Measurements from ENCODE around the gene TGFB3. TPM values are rescaled to one million over a fixed set of nuclear protein-coding genes. Genes with fewer than 3 reads are reported as not detected.

Gene TGFB3
- total RNA-seq, 1 experiment from 2014 or later, result 12.8 TPM

GRCh38 chr14:75913183-75913582 lies 68.6 kb downstream of the TGFB3 start:
- intact Hi-C loops (cut with micrococcal nuclease; ENCODE audit: unreplicated experiment), result no loop called here
- CTCF ChIA-PET, result no interaction called here
- Histone ChIP-seq H3K27me3 (replicated peaks; ENCODE audit: insufficient read depth, low read depth, low read length, poor library complexity) (no peaks in the 10 kb centered on the region), H3K4me3 (ENCODE audit: low read depth, low read length, poor library complexity, severe bottlenecking) (no peak overlapping the region), H3K36me3 (ENCODE audit: insufficient read depth, low read length, poor library complexity, severe bottlenecking) (no peaks in the 10 kb centered on the region), H3K4me1 (ENCODE audit: insufficient read depth, low read length, poor library complexity, severe bottlenecking) (no peaks in the 10 kb centered on the region), H3K27ac (ENCODE audit: low read depth, low read length, poor library complexity, severe bottlenecking) (no peak overlapping the region), H3K9me3 (ENCODE audit: low read depth, low read length, poor library complexity, severe bottlenecking) (no peaks in the 10 kb centered on the region)
- BruUV-seq (replicated peaks), result no TSS peak
- DNase-seq (ENCODE audit: low spot score), result no peak
- POLR2A ChIA-PET (ENCODE audit: low non-redundant PET), result no interaction called here
- no peak for TF ChIP-seq CTCF (conservative IDR thresholded peaks at IDR 0.05; ENCODE audit: low read depth, low read length)
- no peak for TF ChIP-seq EZH2 (IDR thresholded peaks at IDR 0.05; ENCODE audit: borderline replicate concordance, low read depth, low read length, poor library complexity, severe bottlenecking)

GRCh38 chr14:75911883-75912282 lies 69.9 kb downstream of the TGFB3 start:
- Histone ChIP-seq H3K4me3 (ENCODE audit: low read depth, low read length, poor library complexity, severe bottlenecking) (no peak overlapping the region), H3K36me3 (ENCODE audit: insufficient read depth, low read length, poor library complexity, severe bottlenecking) (no peaks in the 10 kb centered on the region), H3K27ac (ENCODE audit: low read depth, low read length, poor library complexity, severe bottlenecking) (no peak overlapping the region), H3K9me3 (ENCODE audit: low read depth, low read length, poor library complexity, severe bottlenecking) (no peaks in the 10 kb centered on the region), H3K4me1 (ENCODE audit: insufficient read depth, low read length, poor library complexity, severe bottlenecking) (no peaks in the 10 kb centered on the region), H3K27me3 (replicated peaks; ENCODE audit: insufficient read depth, low read depth, low read length, poor library complexity) (no peaks in the 10 kb centered on the region)
- no TSS peak for BruUV-seq (replicated peaks)
- ChIA-PET CTCF (no interaction called here), POLR2A (ENCODE audit: low non-redundant PET) (interaction anchor here (0.6 kb wide), 1 partner anchor 8 kb away, joined by 7 read pairs; no protein-coding TSS in a partner anchor)
- TF ChIP-seq CTCF (conservative IDR thresholded peaks at IDR 0.05; ENCODE audit: low read depth, low read length) (no peak), EZH2 (IDR thresholded peaks at IDR 0.05; ENCODE audit: borderline replicate concordance, low read depth, low read length, poor library complexity, severe bottlenecking) (no peak)
- intact Hi-C loops (cut with micrococcal nuclease; ENCODE audit: unreplicated experiment), result no loop called here
- no peak for DNase-seq (ENCODE audit: low spot score)

- Histone ChIP-seq H3K4me1 (ENCODE audit: insufficient read depth, low read length, poor library complexity, severe bottlenecking) (peaks cover 8% of the 10 kb centered on the region), H3K27me3 (replicated peaks; ENCODE audit: insufficient read depth, low read depth, low read length, poor library complexity) (no peaks in the 10 kb centered on the region), H3K9me3 (ENCODE audit: low read depth, low read length, poor library complexity, severe bottlenecking) (no peaks in the 10 kb centered on the region), H3K4me3 (ENCODE audit: low read depth, low read length, poor library complexity, severe bottlenecking) (no peak overlapping the region), H3K36me3 (ENCODE audit: insufficient read depth, low read length, poor library complexity, severe bottlenecking) (no peaks in the 10 kb centered on the region), H3K27ac (ENCODE audit: low read depth, low read length, poor library complexity, severe bottlenecking) (no peak overlapping the region)
- TF ChIP-seq EZH2 (IDR thresholded peaks at IDR 0.05; ENCODE audit: borderline replicate concordance, low read depth, low read length, poor library complexity, severe bottlenecking), result no peak
- TF ChIP-seq CTCF (conservative IDR thresholded peaks at IDR 0.05; ENCODE audit: low read depth, low read length), result no peak
- no TSS peak for BruUV-seq (replicated peaks)
- intact Hi-C loops (cut with micrococcal nuclease; ENCODE audit: unreplicated experiment), result no loop called here
- DNase-seq (ENCODE audit: low spot score), result no peak
- CTCF ChIA-PET, result no interaction called here
- POLR2A ChIA-PET (ENCODE audit: low non-redundant PET), result no interaction called here
These were observed 71.7 kb downstream of the TGFB3 start for GRCh38 chr14:75910048-75910447.
